Measurements from ENCODE around the gene TMEM217.

Gene TMEM217

GRCh38 chr6:37242429-37243052 lies 15.4 kb downstream of the TMEM217 start:
- peak; percentile 99 for DNase-seq (ENCODE audit: low read depth, low spot score)
- in situ Hi-C loops (cut with HindIII; ENCODE audit: low sequenced_read_pairs): no loop called here
- TF ChIP-seq CTCF (IDR thresholded peaks at IDR 0.05; ENCODE audit: low read depth, low read length): no peak

DNA sequence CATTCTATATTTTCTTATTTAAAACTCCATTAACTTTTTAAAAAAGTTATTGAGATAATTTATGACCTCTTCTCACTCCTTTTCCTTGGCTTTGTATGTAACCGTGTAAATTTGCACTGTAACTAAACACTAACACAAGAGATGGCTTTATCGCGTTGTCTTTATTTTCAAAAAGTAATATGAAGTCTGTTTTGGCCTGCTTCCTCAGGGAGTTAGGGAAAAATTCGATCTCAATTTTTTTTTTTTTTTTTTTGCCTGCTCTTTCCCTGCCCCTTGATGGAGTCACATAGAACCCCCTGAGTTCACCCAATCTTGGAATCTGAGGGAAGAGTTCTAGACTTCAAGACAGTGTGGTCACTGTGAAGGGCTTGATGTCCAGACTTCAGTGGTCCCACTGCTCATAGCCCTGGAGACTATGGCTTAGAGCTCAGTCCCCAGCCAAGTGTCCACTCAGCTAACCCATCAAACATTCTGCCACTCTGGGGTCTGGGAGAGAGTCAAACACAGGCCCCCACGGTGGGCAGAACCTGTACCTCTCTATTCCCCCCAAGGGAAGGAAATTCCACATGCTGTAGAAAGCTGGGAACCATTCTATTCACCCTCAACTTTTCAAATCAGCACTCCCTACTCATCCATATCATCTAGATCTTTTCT lies 16.0 kb downstream of the TMEM217 start:
- in situ Hi-C loops (cut with HindIII; ENCODE audit: low sequenced_read_pairs): no loop called here
- DNase-seq (ENCODE audit: low read depth, low spot score): no peak
- TF ChIP-seq CTCF (IDR thresholded peaks at IDR 0.05; ENCODE audit: low read depth, low read length): no peak
- no peak overlapping the region for H3K4me3 ChIP-seq (ENCODE audit: low read depth, low read length)

More at GRCh38 chr6:37242429-37243052, 15.4 kb downstream of the TMEM217 start:
- no peak overlapping the region for H3K4me3 ChIP-seq (ENCODE audit: low read depth, low read length)

- H3K4me3 ChIP-seq (ENCODE audit: low read depth, low read length): no peak overlapping the region
- no peak for DNase-seq (ENCODE audit: low read depth, low spot score)
- no peak for TF ChIP-seq CTCF (IDR thresholded peaks at IDR 0.05; ENCODE audit: low read depth, low read length)
- in situ Hi-C loops (cut with HindIII; ENCODE audit: low sequenced_read_pairs): no loop called here
These were observed 16.8 kb downstream of the TMEM217 start for GRCh38 chr6:37241131-37241530.

GRCh38 chr6:37239950-37240713 lies 17.8 kb downstream of the TMEM217 start:
- in situ Hi-C loops (cut with HindIII; ENCODE audit: low sequenced_read_pairs): no loop called here
- no peak for TF ChIP-seq CTCF (IDR thresholded peaks at IDR 0.05; ENCODE audit: low read depth, low read length)
- DNase-seq (ENCODE audit: low read depth, low spot score): peak; percentile 98
- H3K4me3 ChIP-seq (ENCODE audit: low read depth, low read length): no peak overlapping the region

GRCh38 chr6:37239526-37239925 lies 18.4 kb downstream of the TMEM217 start:
- no peak for TF ChIP-seq CTCF (IDR thresholded peaks at IDR 0.05; ENCODE audit: low read depth, low read length)
- H3K4me3 ChIP-seq (ENCODE audit: low read depth, low read length): no peak overlapping the region
- in situ Hi-C loops (cut with HindIII; ENCODE audit: low sequenced_read_pairs): no loop called here
- no peak for DNase-seq (ENCODE audit: low read depth, low spot score)

GRCh38 chr6:37238381-37238780 lies 19.6 kb downstream of the TMEM217 start:
- no peak overlapping the region for H3K4me3 ChIP-seq (ENCODE audit: low read depth, low read length)
- in situ Hi-C loops (cut with HindIII; ENCODE audit: low sequenced_read_pairs): no loop called here
- no peak for TF ChIP-seq CTCF (IDR thresholded peaks at IDR 0.05; ENCODE audit: low read depth, low read length)
- DNase-seq (ENCODE audit: low read depth, low spot score): peak; percentile 25
